HepG2 (cell line): Measurements from ENCODE around the gene CCR8. TPM values are rescaled to one million over a fixed set of nuclear protein-coding genes. Genes with fewer than 3 reads are reported as not detected.

ENCODE experiments used
- ATAC-seq: fragments of 200-7000 bp; cut with Tn5 transposase; 3 replicates; pipeline ENCODE4 v1.9.1; 2020; ENCODE audit warnings: mild to moderate bottlenecking, moderate library complexity
- BruUV-seq: library from RNA; stranded (reverse); fragments of 400-500 nt; replicated peaks from 2 replicates; lab custom pipeline; 2021; lab: Mats Ljungman, UMichigan
- CTCF ChIA-PET: fragments of 300-600 bp; formaldehyde crosslinking; extraction: SDS; loops from one replicate; lab custom pipeline; 2021; ENCODE audit warnings: low total read pairs, inconsistent platforms, low intra/inter-chr PET ratio; lab: Yijun Ruan, JAX
- POLR2A ChIA-PET: fragments of 350-600 bp; sonication (Branson Sonifier 250); formaldehyde crosslinking; loops from one replicate; lab custom pipeline; 2020; ENCODE audit warnings: antibody characterized with exemption, inconsistent platforms; lab: Yijun Ruan, JAX
- DNase-seq: peaks from one replicate; pipeline ENCODE4 v3.0.0-alpha.2; 2015; ENCODE audit warnings: low spot score
- FAIRE-seq: peaks from 3 replicates; lab custom pipeline; 2011; peaks lifted over from hg19 to GRCh38; lab: Jason Lieb, UNC
- H2AFZ ChIP-seq: one replicate; pipeline ENCODE4 v1.6.1; 2011; ENCODE audit warnings: low read length, inconsistent platforms
- H3K27ac ChIP-seq: fragments of 300-600 bp; 3 replicates; pipeline ENCODE4 v1.8.0; 2011; ENCODE audit warnings: mixed run types, mild to moderate bottlenecking, mixed read lengths, low read length, inconsistent platforms; ENCODE audit not compliant: insufficient read depth; ENCODE audit errors: extremely low read length
- H3K27me3 ChIP-seq, 2 experiments: fragments of 200-600 bp in 1 of 2; 2 replicates in 1 of 2; 3 replicates in 1 of 2; pipeline versions ENCODE4 v1.6.0 to v1.8.0; 2011; ENCODE audit warnings: low read length in 2 of 2, mild to moderate bottlenecking in 2 of 2, moderate library complexity in 2 of 2, inconsistent platforms in 1 of 2; ENCODE audit not compliant: insufficient read depth in 2 of 2, control insufficient read depth in 1 of 2
- H3K36me3 ChIP-seq, 2 experiments: fragments of 200-600 bp in 1 of 2; replicated peaks in 1 of 2; 2 replicates in 1 of 2; 3 replicates in 1 of 2; pipeline versions ENCODE4 v1.5.1 to v1.8.0; 2011; ENCODE audit warnings: low read length in 2 of 2, inconsistent platforms in 1 of 2; ENCODE audit not compliant: insufficient read depth in 2 of 2, control insufficient read depth in 1 of 2
- H3K4me1 ChIP-seq: 2 replicates; pipeline ENCODE4 v1.5.1; 2012; ENCODE audit warnings: low read length, inconsistent platforms; ENCODE audit not compliant: insufficient read depth
- H3K4me2 ChIP-seq: 2 replicates; pipeline ENCODE4 v1.6.0; 2011; ENCODE audit warnings: low read depth, low read length, inconsistent platforms
- H3K4me3 ChIP-seq, 3 experiments: fragments of 200-600 bp in 1 of 3; sonication (generic), shearing (Covaris generic) in 1 of 3; replicated peaks in 1 of 3; 2 replicates each; pipeline ENCODE4 v1.5.1; 2011 to 2016; ENCODE audit warnings: low read length in 3 of 3, inconsistent platforms in 2 of 3, low read depth in 2 of 3, mild to moderate bottlenecking in 2 of 3, control low read depth in 1 of 3, mixed read lengths in 1 of 3; ENCODE audit not compliant: insufficient read depth in 1 of 3
- H3K79me2 ChIP-seq: one replicate; pipeline ENCODE4 v1.6.1; 2011; ENCODE audit warnings: low read length, inconsistent platforms; ENCODE audit not compliant: insufficient read depth
- H3K9ac ChIP-seq: 2 replicates; pipeline ENCODE4 v1.6.0; 2011; ENCODE audit warnings: mild to moderate bottlenecking, low read depth, low read length, inconsistent platforms; ENCODE audit not compliant: insufficient read depth
- H3K9me3 ChIP-seq: 2 replicates; pipeline ENCODE4 v1.5.1; 2012; ENCODE audit warnings: mild to moderate bottlenecking, low read length
- H4K20me1 ChIP-seq: 2 replicates; pipeline ENCODE4 v1.6.0; 2011; ENCODE audit warnings: inconsistent platforms, mild to moderate bottlenecking, low read length, moderate library complexity; ENCODE audit not compliant: insufficient read depth
- FOSL2 ChIP-seq: sonication (generic); formaldehyde crosslinking; IDR thresholded peaks from 2 replicates; pipeline ENCODE4 v1.4.0; 2020; ENCODE audit warnings: missing genetic modification reagents
- MLLT10 ChIP-seq: sonication (generic); formaldehyde crosslinking; IDR thresholded peaks from 2 replicates; pipeline ENCODE4 v1.4.0; 2020; ENCODE audit warnings: missing genetic modification reagents
- NFE2 ChIP-seq: sonication (generic); formaldehyde crosslinking; IDR thresholded peaks from 2 replicates; pipeline ENCODE4 v1.4.0; 2020; ENCODE audit warnings: missing genetic modification reagents
- NFE2L2 ChIP-seq: fragments of 150-350 bp; IDR thresholded peaks from 2 replicates; pipeline ENCODE4 v1.6.1; 2014; ENCODE audit warnings: low read length
- SATB2 ChIP-seq: sonication (generic); formaldehyde crosslinking; IDR thresholded peaks from 2 replicates; pipeline ENCODE4 v1.5.0; 2020; ENCODE audit warnings: missing genetic modification reagents
- SIN3B ChIP-seq: fragments of 150-350 bp; IDR thresholded peaks from 2 replicates; pipeline ENCODE4 v1.6.1; 2014; ENCODE audit warnings: low read length
- ZNF275 ChIP-seq: sonication (generic); formaldehyde crosslinking; IDR thresholded peaks from 2 replicates; pipeline ENCODE4 v1.8.0; 2022; ENCODE audit warnings: missing genetic modification reagents, mild to moderate bottlenecking, inconsistent platforms, borderline replicate concordance
- ZNF770 ChIP-seq: sonication (generic); formaldehyde crosslinking; IDR thresholded peaks from 2 replicates; pipeline ENCODE4 v1.5.0; 2020; ENCODE audit warnings: mild to moderate bottlenecking, missing genetic modification reagents
- WGBS: methylation state at CpG from one replicate; pipeline ENCODE4 v1.1.6; 2017; ENCODE audit warnings: low lambda C conversion rate; 5-methylcytosine and 5-hydroxymethylcytosine counted together
- in situ Hi-C: cut with HindIII; loops from 2 replicates; pipeline ENCODE4 v1.10.0; 2017; ENCODE audit warnings: low pct_unique_long_range_greater_than_20kb; ENCODE audit not compliant: extremely low pct_ligation_motif_present
- intact Hi-C: fragments of 100-400 bp; cut with micrococcal nuclease; formaldehyde crosslinking; loops from one replicate; pipeline ENCODE4 v1.10.0; 2022; ENCODE audit not compliant: unreplicated experiment
- polyA plus RNA-seq, 8 experiments: library from polyadenylated mRNA; depleted of rRNA in 3 of 8; stranded (reverse) in 7 of 8; unstranded in 1 of 8; fragments of >200 nt; fragmentation: Illumina TruSeq in 4 of 8; extraction: Trizol in 4 of 8; gene quantifications; 2 replicates each; pipeline versions ENCODE4 v1.2.1 to v1.2.3, GENCODE V29; 2011 to 2016; ENCODE audit warnings: low read depth in 4 of 8, missing spikeins in 1 of 8, mixed read lengths in 1 of 8; ENCODE audit not compliant: insufficient read depth in 1 of 8
- total RNA-seq, 5 experiments: library from RNA; depleted of rRNA; stranded (reverse); fragments of >200 nt; fragmentation: Illumina TruSeq; extraction: Trizol; gene quantifications; 2 replicates each; pipeline ENCODE4 v1.2.3, GENCODE V29; 2016; ENCODE audit warnings: low read depth in 1 of 5

Gene CCR8
- total and polyA plus RNA-seq, 2 of the 13 experiments (the other 11 are each of a cell fraction or from before 2014, with no cell fraction given): not detected

GRCh38 chr3:39287216-39288164, 42.0 kb upstream of the CCR8 start:
- in situ Hi-C loops: loop anchor here (5.0 kb wide), 2 partner anchors 95 to 160 kb away; partner anchors contain the start of gene XIRP1
- 22% methylated on average over 8 of the region's 8 CpGs for WGBS
- no TSS peak for BruUV-seq

More at GRCh38 chr3:39287216-39288164, 42.0 kb upstream of the CCR8 start:
- no peak overlapping the region for H3K27ac ChIP-seq
- no peak overlapping the region for H3K9ac ChIP-seq
- FAIRE-seq (no peak), ATAC-seq (no peak), DNase-seq (no peak)
- no peaks in the 10 kb centered on the region for H3K36me3 ChIP-seq
- H3K27me3 ChIP-seq: no peaks in the 10 kb centered on the region
- peaks cover 37% of the 10 kb centered on the region for H3K4me1 ChIP-seq
- H2AFZ ChIP-seq: no peak overlapping the region
- ChIA-PET POLR2A (interaction anchor here (1.0 kb wide), 2 partner anchors 161 to 180 kb away, joined by 3 to 5 read pairs; partner anchors contain the start of genes GORASP1 and TTC21A), CTCF (interaction anchor here (2.6 to 3.2 kb wide), 4 partner anchors 79 to 186 kb away, joined by 13 to 30 read pairs (median 18); no protein-coding TSS in a partner anchor)
- no peak overlapping the region for H3K4me3 ChIP-seq
- TF ChIP-seq SATB2 (CRISPR knock-in tag) (no peak), MLLT10 (CRISPR knock-in tag) (no peak), ZNF275 (CRISPR knock-in tag) (no peak), SIN3B (no peak), NFE2L2 (peak; percentile 77), ZNF770 (CRISPR knock-in tag) (no peak), NFE2 (peak; percentile 73; the same call in 1 of the 2 replicates), FOSL2 (CRISPR knock-in tag) (peak; percentile 61)
- H3K9me3 ChIP-seq: no peaks in the 10 kb centered on the region
- no peak overlapping the region for H3K4me2 ChIP-seq
- no peaks in the 10 kb centered on the region for H3K79me2 ChIP-seq
- intact Hi-C loops: loop anchor here (1.0 to 5.0 kb wide), 4 partner anchors 79 to 180 kb away; partner anchors contain the start of genes GORASP1 and TTC21A
- no peaks in the 10 kb centered on the region for H4K20me1 ChIP-seq
